Loucy (cell line): ENCODE results near the gene NEK7.

Experiments used
- H2AFZ ChIP-seq: fragments of 200-600 bp; sonication (generic); 2 replicates; pipeline ENCODE4 v1.6.0; 2016; ENCODE audit warnings: antibody characterized with exemption, mild to moderate bottlenecking, low read length, moderate library complexity
- H3F3A ChIP-seq: fragments of 200-600 bp; 2 replicates; pipeline ENCODE4 v1.6.0; 2016; ENCODE audit warnings: antibody characterized with exemption, low read depth, mild to moderate bottlenecking
- H3K27me3 ChIP-seq: fragments of 200-600 bp; sonication (generic); 2 replicates; pipeline ENCODE4 v1.6.1; 2014; ENCODE audit warnings: low read length, mild to moderate bottlenecking; ENCODE audit not compliant: insufficient read depth, poor library complexity, severe bottlenecking
- H3K36me3 ChIP-seq: fragments of 200-600 bp; sonication (generic); 2 replicates; pipeline ENCODE4 v1.6.1; 2016; ENCODE audit warnings: low read length; ENCODE audit not compliant: insufficient read depth
- H3K4me1 ChIP-seq: fragments of 200-600 bp; sonication (generic); 2 replicates; pipeline ENCODE4 v1.5.1; 2014; ENCODE audit warnings: low read length, mild to moderate bottlenecking; ENCODE audit not compliant: insufficient read depth, poor library complexity, severe bottlenecking
- H3K4me2 ChIP-seq: fragments of 200-600 bp; sonication (generic); 2 replicates; pipeline ENCODE4 v1.6.0; 2014; ENCODE audit warnings: antibody characterized with exemption, low read length, low read depth, mild to moderate bottlenecking; ENCODE audit not compliant: poor library complexity, severe bottlenecking
- H3K4me3 ChIP-seq: fragments of 200-600 bp; sonication (generic); 2 replicates; pipeline ENCODE4 v1.5.1; 2014; ENCODE audit warnings: low read length, mild to moderate bottlenecking, mixed read lengths; ENCODE audit not compliant: poor library complexity, severe bottlenecking
- H3K79me2 ChIP-seq: fragments of 200-600 bp; sonication (generic); 2 replicates; pipeline ENCODE4 v1.6.1; 2014; ENCODE audit warnings: low read length; ENCODE audit not compliant: insufficient read depth
- H3K9ac ChIP-seq: fragments of 200-600 bp; sonication (generic); 2 replicates; pipeline ENCODE4 v1.6.0; 2014; ENCODE audit warnings: mild to moderate bottlenecking, low read depth, low read length, moderate library complexity; ENCODE audit not compliant: poor library complexity, severe bottlenecking
- H3K9me2 ChIP-seq: fragments of 200-600 bp; sonication (generic); replicated peaks from 2 replicates; pipeline ENCODE4 v1.6.1; 2016; ENCODE audit warnings: low read depth, low read length, mixed read lengths
- H3K9me3 ChIP-seq: fragments of 200-600 bp; sonication (generic); 2 replicates; pipeline ENCODE4 v1.6.1; 2014; ENCODE audit warnings: mild to moderate bottlenecking, antibody characterized with exemption, low read length, low read depth; ENCODE audit not compliant: insufficient read depth
- H4K20me1 ChIP-seq: fragments of 200-600 bp; sonication (generic); 2 replicates; pipeline ENCODE4 v1.6.0; 2014; ENCODE audit warnings: antibody characterized with exemption, low read length, mild to moderate bottlenecking; ENCODE audit not compliant: insufficient read depth, poor library complexity, severe bottlenecking
- CTCF ChIP-seq: fragments of 200-600 bp; sonication (generic); conservative IDR thresholded peaks from 2 replicates; pipeline ENCODE4 v1.5.1; 2014; ENCODE audit warnings: mild to moderate bottlenecking, antibody characterized with exemption, low read length
- EZH2phosphoT487 ChIP-seq: fragments of 200-600 bp; IDR thresholded peaks from 2 replicates; pipeline ENCODE4 v1.6.1; 2018; ENCODE audit warnings: antibody characterized with exemption, mild to moderate bottlenecking, moderate library complexity, borderline replicate concordance

NEK7 gene

GRCh38 chr1:198258491-198258890, 101.7 kb downstream of the NEK7 start:
- TF ChIP-seq CTCF = no peak
- TF ChIP-seq EZH2phosphoT487 = no peak
- Histone ChIP-seq H4K20me1 (no peaks in the 10 kb centered on the region), H3K36me3 (peaks cover 13% of the 10 kb centered on the region; the same call in 1 of the 2 replicates), H3K9me2 (no peaks in the 10 kb centered on the region), H3K27me3 (no peaks in the 10 kb centered on the region), H3K4me1 (peaks cover 26% of the 10 kb centered on the region), H3K4me2 (no peak overlapping the region), H3F3A (no peaks in the 10 kb centered on the region), H3K4me3 (no peak overlapping the region), H3K79me2 (peaks cover 77% of the 10 kb centered on the region), H2AFZ (no peak overlapping the region), H3K9ac (no peak overlapping the region), H3K9me3 (no peaks in the 10 kb centered on the region)

GRCh38 chr1:198259333-198260074, 102.7 kb downstream of the NEK7 start:
- Histone ChIP-seq H3K27me3 (no peaks in the 10 kb centered on the region), H3K4me2 (no peak overlapping the region), H3K36me3 (peaks cover 11% of the 10 kb centered on the region; the same call in 1 of the 2 replicates), H3F3A (no peaks in the 10 kb centered on the region), H3K9ac (no peak overlapping the region), H3K4me1 (peaks cover 27% of the 10 kb centered on the region), H3K9me2 (no peaks in the 10 kb centered on the region), H3K9me3 (no peaks in the 10 kb centered on the region), H4K20me1 (no peaks in the 10 kb centered on the region), H3K4me3 (no peak overlapping the region), H3K79me2 (peaks cover 78% of the 10 kb centered on the region), H2AFZ (no peak overlapping the region)
- TF ChIP-seq EZH2phosphoT487 = no peak
- no peak for TF ChIP-seq CTCF

GRCh38 chr1:198261886-198262285, 105.1 kb downstream of the NEK7 start:
- peaks cover 9% of the 10 kb centered on the region; the same call in 1 of the 2 replicates for H3K36me3 ChIP-seq
- H2AFZ ChIP-seq = no peak overlapping the region
- H3K4me2 ChIP-seq = no peak overlapping the region
- no peak for TF ChIP-seq EZH2phosphoT487
- TF ChIP-seq CTCF = no peak
- H3K27me3 ChIP-seq = no peaks in the 10 kb centered on the region
- H3K9me2 ChIP-seq = no peaks in the 10 kb centered on the region
- H4K20me1 ChIP-seq = no peaks in the 10 kb centered on the region
- no peaks in the 10 kb centered on the region for H3F3A ChIP-seq
- peaks cover 55% of the 10 kb centered on the region for H3K79me2 ChIP-seq
- H3K4me1 ChIP-seq = peaks cover 39% of the 10 kb centered on the region
- no peak overlapping the region for H3K4me3 ChIP-seq
- no peaks in the 10 kb centered on the region for H3K9me3 ChIP-seq
- no peak overlapping the region for H3K9ac ChIP-seq
